ENCODE results near the gene ZNF722.

DNA sequence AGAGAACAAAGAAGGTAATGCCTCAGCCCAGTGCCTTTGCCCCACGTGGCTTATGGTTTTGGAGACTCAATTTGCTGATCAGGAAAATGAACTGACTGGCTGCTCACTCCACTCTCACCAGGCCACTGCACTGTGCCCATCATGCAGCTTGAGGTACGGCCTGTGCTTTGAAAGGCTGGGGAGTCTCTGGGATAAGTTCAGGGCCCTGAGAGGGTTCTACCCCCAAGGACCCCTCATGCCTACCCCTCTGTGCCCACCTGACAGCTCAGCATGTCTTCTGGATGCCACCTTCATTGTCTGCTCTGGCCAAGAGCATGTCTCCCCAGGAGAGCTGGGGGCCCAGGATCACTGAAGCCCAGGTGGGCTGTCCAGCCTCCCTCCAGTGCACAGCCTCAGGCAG lies 45.5 kb upstream of the ZNF722 start:
- TF ChIP-seq POLR2AphosphoS5 (IDR thresholded peaks at IDR 0.05; ENCODE audit: low read depth, low read length), result no peak
- TF ChIP-seq, protein P1, sequence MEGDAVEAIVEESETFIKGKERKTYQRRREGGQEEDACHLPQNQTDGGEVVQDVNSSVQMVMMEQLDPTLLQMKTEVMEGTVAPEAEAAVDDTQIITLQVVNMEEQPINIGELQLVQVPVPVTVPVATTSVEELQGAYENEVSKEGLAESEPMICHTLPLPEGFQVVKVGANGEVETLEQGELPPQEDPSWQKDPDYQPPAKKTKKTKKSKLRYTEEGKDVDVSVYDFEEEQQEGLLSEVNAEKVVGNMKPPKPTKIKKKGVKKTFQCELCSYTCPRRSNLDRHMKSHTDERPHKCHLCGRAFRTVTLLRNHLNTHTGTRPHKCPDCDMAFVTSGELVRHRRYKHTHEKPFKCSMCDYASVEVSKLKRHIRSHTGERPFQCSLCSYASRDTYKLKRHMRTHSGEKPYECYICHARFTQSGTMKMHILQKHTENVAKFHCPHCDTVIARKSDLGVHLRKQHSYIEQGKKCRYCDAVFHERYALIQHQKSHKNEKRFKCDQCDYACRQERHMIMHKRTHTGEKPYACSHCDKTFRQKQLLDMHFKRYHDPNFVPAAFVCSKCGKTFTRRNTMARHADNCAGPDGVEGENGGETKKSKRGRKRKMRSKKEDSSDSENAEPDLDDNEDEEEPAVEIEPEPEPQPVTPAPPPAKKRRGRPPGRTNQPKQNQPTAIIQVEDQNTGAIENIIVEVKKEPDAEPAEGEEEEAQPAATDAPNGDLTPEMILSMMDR (IDR thresholded peaks at IDR 0.05), result no peak
- TF ChIP-seq, protein P2, sequence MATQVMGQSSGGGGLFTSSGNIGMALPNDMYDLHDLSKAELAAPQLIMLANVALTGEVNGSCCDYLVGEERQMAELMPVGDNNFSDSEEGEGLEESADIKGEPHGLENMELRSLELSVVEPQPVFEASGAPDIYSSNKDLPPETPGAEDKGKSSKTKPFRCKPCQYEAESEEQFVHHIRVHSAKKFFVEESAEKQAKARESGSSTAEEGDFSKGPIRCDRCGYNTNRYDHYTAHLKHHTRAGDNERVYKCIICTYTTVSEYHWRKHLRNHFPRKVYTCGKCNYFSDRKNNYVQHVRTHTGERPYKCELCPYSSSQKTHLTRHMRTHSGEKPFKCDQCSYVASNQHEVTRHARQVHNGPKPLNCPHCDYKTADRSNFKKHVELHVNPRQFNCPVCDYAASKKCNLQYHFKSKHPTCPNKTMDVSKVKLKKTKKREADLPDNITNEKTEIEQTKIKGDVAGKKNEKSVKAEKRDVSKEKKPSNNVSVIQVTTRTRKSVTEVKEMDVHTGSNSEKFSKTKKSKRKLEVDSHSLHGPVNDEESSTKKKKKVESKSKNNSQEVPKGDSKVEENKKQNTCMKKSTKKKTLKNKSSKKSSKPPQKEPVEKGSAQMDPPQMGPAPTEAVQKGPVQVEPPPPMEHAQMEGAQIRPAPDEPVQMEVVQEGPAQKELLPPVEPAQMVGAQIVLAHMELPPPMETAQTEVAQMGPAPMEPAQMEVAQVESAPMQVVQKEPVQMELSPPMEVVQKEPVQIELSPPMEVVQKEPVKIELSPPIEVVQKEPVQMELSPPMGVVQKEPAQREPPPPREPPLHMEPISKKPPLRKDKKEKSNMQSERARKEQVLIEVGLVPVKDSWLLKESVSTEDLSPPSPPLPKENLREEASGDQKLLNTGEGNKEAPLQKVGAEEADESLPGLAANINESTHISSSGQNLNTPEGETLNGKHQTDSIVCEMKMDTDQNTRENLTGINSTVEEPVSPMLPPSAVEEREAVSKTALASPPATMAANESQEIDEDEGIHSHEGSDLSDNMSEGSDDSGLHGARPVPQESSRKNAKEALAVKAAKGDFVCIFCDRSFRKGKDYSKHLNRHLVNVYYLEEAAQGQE (IDR thresholded peaks at IDR 0.05; ENCODE audit: insufficient read depth in 1 of 2, low read depth in 2 of 2, low read length in 1 of 2), result no peak
- no peak for TF ChIP-seq TCF7L2 (IDR thresholded peaks at IDR 0.05; ENCODE audit: low read depth, low read length)
- TF ChIP-seq SIN3A (IDR thresholded peaks at IDR 0.05; ENCODE audit: borderline replicate concordance, insufficient read depth, low read depth, low read length), result no peak
